Adrenal gland (tissue), 5 donors: ENCODE measurements around the gene MAT1A.

Source experiments
- CTCF ChIP-seq, 6 experiments: fragments of 450-650 bp in 4 of 6; fragments of 200-600 bp in 2 of 6; sonication (generic) in 1 of 6; IDR thresholded peaks; 1 replicate in 5 of 6; 2 replicates in 1 of 6; pipeline versions ENCODE4 v1.5.1 to v1.8.0; 2016 to 2021; ENCODE audit warnings: antibody characterized with exemption in 6 of 6, mild to moderate bottlenecking in 2 of 6, moderate library complexity in 1 of 6
- POLR2A ChIP-seq, 2 donors: fragments of 450-650 bp; IDR thresholded peaks; one replicate each; pipeline ENCODE4 v1.6.1; 2017; ENCODE audit warnings: antibody characterized with exemption in 2 of 2, mild to moderate bottlenecking in 2 of 2, moderate library complexity in 1 of 2
- donor health status: DM: no; HTN: no; CAD: no.

- TF ChIP-seq POLR2A (IDR thresholded peaks at IDR 0.05) (no peak), CTCF (IDR thresholded peaks at IDR 0.05) (no peak)
Measured at GRCh38 chr10:80313523-80313922, 24.1 kb upstream of the MAT1A start.
